Stimulated activated CD4-positive, alpha-beta T cell treated with anti-CD3 and anti-CD28 coated beads, Interleukin-1b, Interleukin-23, amount 100 ng/mL, for 1 hour (primary cell): ENCODE measurements around the gene CFDP1.
"Not testable (repeated sequence)": the region's sequence is repeated elsewhere in the genome, so short reads cannot be mapped to it uniquely, and the experiment has no call there.

Experiments
- DNase-seq, 2 donors: peaks; one replicate each; pipeline ENCODE4 v3.0.0-alpha.2; 2020; ENCODE audit warnings: low read depth in 2 of 2

CFDP1 gene

DNA sequence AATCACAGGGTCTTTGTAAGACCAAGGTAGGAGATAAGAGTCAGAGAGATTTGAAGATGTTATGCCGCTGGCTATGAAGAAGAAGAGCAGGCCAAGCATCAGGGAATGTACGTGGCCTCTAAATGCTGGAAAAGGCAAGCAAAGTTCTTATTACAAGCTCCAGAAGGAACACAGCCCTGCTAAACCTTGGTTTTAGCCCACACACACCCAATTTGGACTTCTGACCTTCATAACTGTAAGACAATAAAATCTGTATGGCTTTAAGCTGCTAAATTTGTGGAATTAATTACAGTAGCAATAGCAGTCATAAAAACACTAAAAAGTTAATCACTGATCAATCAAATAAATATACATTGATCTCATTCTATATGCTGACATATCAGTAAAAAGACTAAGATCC, 25.1 kb upstream of the CFDP1 start:
- DNase-seq = no peak

DNA sequence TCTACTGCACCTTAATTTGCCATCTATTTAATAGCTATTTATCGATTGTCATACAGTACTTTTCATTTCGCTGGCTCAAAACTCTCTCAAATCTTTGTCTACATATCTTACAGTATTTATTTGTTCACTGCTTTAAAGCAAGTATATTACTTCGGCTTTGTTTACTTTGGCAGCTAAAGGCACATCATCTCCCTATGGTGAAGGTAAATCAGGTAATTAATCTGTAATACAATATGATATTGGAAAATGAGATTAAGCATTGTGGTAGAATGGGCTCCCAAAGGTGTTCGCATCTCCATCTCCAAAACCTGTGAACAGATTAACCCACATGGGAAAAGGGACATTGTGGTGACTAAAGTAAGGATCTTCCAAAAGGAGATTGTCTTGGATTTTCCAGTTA, 24.7 kb upstream of the CFDP1 start:
- DNase-seq = no peak

DNA sequence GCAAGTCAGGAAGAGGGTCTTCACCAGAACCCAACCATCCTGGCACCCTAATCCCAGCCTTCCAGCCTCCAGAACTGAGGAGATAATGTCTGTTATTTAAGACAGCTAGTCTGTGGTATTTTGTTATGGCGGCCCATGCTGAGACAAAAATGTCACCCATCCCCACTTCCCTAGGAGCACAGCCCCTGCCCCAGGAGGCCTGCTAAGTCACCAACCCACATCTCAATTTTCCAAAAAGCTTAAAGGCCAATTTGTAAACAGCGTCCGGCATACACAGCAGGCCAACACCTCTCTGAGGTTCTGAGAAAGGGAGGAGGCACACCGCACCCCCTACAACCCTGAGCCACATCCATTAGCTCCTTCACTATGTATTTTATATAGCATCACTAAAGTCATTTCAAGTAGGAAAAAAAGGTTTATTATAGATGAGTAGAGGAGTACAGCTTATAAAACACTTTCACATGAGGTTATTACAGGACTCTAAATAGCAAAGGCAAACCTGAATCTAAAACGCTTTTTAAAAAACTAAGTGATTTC, 24.2 kb upstream of the CFDP1 start:
- no peak for DNase-seq

DNA sequence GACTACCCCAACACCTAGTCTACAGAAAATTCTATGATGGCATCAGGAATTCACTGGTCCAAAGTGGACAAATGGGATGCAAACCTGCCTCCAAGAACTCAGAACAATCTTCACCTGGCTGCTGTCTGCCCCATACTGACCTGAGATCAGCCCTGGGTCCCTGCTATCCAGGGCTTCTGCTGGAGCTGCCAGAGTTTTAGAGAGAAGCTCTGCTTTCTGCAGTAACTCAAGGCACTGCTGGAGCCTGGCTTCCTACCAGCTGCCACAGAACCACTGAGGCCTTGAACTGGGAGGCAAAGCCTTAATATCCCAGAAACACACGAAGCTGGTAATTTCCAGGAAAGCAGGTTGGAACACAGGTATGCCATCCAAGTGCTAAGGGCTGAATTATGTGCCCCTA, 23.7 kb upstream of the CFDP1 start:
- DNase-seq = no peak

DNA sequence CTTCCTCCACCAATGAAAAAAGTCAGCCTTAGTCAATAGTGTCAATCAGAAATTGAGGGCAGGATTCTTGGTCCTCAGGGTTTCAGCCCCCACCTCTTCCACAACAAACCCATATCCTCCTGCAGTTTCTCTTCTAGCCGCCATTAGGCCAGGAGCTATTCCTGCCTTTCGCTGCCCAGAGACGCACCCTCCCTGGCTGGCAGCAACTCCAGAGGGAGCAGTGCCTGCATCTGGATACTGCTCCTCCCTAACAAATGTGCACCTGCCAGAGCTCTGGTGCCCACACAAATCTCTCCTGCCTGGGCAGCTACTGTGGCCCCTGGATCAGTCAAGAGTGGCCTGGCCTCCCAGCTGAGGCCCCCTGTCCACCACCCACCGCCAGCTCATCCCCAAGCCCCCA, 23.2 kb upstream of the CFDP1 start:
- not testable (repeated sequence) for DNase-seq

DNA sequence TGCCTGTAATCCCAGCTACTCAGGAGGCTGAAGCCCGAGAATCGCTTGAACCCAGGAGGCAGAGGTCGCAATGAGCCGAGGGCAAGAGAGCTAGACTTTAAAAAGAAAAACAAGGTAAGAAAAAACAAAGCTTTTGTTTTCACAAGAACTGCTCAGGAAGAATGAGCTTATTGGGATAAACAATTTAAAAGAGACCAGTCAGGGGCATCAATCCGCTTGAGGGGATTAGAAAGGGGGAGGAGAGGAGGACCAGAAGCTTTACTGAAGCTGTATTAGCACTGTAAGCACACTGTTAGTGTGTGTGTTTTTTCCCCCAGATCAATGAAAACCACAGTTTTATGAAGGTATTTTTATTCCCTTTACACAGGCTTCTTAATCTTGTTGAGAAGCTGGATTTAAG, 22.4 kb upstream of the CFDP1 start:
- no peak for DNase-seq

DNA sequence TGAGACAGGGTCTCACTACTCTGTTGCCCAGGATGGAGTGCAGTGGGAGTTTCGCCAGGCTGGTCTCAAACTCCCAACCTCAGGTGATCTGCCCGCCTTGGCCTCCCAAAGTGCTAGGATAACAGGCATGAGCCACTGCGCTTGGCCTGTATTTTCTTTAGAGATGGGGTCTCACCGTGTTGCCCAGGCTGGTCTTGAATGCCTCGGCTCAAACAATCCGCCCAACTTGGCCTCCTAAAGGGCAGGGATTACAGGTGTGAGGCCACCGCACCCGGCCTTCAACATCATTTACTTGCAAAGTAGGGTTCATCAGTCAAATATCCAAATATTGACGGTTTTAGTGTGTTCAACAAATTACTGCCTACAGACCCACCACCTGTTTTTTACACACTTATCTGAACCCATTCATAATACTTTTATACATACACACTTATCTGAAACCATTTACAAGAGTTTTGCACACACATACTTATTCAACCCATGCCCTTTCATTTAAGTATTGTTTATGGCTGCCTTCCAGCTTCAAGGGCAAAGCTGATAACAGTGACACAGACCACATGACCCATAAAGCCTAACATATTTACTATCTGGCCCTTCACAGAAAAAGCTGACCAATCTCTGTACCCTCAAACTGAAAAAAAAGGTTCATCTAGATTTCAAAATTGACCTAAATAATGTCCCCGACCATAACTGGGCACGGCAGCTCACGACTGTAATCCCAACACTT, 19.3 kb upstream of the CFDP1 start:
- no peak for DNase-seq

DNA sequence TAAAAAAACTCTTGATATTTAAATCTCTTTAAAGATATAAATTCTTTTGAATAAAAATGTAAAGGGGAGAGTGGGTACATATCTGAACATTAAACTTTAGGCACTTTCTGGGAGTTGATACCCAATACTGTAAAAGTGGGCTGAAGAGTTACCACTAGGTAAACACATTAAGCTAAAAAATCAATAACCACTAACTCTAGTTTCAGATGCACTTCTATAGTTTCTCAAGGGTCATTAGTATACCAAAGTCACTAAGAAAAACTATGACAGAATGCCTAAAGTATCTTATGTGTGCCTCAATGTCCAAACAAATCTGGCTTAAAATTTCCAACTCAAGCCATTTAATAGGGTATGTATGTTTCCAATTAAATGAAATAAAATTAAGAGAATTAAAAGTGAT, 13.1 kb upstream of the CFDP1 start:
- no peak for DNase-seq

DNA sequence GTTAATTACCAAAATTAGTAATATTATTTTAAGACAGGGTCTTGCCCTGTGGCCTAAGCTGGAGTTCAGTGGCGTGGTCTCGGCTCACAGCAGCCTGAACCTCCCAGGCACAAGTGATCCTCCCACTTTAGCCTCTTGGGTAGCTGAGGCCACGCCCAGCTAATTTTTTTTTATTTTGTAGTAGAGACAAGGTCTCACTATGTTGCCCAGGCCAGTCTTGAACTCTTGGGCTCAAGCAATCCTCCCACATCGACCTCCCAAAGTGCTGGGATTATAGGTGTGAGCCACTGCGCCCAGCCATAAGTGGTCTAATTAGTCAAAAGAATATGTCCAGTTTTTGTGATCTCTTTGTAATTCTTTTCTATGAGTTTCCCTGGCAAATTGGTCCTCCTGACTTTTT, 12.0 kb upstream of the CFDP1 start:
- no peak for DNase-seq

DNA sequence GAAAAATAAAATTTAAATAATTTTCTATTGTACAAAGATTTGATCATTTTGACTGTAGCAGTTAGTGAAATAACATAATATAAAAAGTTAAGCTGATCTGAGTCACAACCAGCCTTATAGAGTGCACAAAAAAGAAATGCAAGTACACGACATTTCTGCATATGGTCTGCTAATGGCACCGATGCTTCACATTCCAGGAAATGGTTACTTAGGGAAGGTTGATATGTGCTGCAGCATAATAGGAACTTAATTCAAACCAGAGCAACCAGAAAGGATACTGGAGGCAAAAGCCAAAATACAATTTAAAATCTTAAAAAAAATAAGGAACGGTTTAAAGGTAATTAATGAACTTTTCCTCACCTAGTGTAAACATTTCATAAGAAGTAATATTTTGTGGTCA, 10.0 kb upstream of the CFDP1 start:
- DNase-seq = no peak

DNA sequence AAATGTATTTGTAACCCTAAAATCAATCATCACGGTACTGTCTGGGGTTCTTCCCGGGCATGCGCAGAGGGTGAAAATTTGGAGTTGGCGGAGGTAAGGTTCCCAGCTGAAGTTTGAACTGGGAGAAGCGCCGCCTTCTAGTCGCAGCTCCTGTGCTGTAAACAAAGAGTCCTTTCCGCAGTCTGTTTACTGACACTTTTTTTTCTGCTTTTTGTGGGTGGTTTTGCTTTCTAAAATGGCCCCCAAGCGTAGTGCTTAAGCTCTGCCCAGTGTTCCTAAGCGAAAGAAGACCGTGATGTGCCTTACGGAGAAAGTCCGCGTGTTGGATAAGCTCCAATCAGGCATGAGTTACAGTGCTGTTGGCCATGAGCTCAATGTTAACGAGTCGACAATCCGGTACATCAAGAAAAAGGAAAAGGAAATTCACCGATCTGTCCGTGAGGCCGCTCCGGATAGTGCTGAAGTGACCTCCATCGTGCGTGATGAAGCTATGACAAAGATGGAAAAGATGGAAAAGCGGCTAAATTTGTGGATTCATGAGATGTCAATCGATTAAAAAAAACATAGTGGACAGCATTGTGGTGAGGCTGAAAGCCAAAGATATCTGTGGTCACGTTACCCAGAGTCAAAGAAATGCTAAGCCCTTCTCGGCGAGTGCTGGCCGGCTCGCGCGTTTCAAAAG, 570 bp upstream of the CFDP1 start:
- peak in 1 of 2 donors; percentile 10 for DNase-seq

DNA sequence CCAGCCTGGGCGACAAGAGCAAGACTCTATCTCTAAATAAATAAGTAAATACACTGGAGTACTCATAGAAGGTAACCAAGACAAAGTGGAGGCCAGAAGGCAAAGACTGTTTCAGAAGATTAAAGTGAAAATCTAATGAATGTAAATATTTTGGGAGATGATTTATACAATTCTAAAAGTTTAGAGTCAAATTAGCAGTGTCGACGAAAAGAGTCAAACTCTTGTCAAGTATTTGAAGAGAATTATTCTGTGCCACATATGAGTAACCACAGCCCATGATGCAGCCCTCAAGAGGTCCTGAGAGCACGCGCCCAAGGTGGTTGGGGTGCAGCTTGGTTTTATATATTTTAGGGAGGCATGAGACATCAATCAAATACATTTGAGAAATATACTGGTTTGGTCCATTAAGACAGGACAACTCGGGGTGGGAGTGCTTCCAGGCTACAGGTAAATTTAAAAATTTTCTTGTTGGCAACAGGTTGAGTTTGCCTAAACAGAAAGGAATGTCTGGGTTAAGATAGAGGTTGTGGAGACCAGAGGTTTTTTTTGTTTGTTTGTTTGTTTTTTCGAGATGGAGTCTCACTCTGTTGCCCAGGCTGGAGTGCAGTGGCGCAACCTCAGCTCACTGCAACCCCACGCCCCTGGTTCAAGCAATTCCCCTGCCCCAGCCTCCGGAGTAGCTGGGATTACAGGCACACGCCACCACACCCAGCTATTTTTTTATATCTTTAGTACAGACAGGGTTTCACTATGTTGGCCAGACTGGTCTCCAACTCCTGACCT, 3.5 kb downstream of the CFDP1 start:
- DNase-seq = no peak

DNA sequence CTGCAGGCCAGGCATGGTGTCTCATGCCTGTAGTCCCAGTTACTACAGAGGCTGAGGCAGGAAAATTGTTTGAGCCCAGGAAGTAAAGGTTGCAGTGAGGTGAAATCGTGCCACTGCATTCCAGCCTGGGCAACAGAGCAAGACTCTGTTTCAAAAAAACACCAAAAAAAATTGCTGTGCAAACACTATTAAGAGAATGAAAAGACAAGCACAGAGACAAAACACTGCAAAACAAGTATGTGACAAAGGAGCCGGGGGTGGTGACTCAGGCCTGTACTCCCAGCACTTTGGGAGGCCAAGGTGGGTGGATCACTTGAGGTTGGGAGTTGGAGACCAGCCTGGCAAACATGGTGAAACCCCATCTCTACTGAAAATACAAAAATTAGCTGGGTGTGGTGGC, 6.8 kb downstream of the CFDP1 start:
- not testable (repeated sequence) for DNase-seq

DNA sequence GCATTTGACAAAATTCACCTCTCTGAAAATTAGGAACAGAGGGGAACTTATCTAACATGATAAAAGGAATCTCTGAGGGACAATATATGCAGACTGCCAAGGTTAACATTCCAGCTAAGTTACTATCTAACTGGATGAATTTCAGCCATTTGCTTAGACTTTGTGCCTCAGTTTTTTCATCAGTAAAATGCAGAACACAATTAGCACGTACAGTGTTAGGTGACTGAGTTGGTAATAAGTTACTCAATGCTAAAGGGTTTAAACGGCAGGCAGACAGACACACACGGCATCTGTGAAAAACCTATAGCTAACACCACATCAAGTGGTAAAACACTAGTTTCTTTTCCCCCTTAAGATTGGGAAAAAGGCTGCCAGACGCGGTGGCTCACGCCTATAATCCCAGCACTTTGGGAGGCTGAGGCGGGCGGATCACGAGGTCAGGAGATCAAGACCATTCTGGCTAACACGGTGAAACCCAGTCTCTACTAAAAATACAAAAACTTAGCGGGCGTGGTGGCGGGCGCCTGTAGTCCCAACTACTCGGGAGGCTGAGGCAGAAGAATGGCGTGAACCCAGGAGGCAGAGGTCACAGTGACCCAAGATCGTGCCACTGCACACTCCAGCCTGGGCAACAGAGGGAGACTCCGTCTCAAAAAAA, 9.1 kb downstream of the CFDP1 start:
- DNase-seq = not testable (repeated sequence)

DNA sequence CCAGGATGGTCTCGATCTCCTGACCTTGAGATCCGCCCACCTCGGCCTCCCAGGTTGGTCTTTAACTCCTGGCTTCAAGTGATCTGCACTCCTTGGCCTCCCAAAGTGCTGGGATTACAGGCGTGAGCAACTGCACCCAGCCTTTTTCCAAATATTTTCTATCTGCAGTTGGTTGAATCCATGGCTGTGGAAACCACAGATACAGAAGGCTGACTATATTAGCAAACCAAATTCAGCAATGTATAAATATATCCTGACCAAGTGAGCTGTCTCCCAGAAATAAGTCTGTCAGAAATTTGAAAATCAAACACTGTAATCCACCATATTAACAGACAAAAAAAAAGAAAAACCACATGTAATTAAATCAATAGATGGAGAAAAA, 9.6 kb downstream of the CFDP1 start:
- no peak for DNase-seq

DNA sequence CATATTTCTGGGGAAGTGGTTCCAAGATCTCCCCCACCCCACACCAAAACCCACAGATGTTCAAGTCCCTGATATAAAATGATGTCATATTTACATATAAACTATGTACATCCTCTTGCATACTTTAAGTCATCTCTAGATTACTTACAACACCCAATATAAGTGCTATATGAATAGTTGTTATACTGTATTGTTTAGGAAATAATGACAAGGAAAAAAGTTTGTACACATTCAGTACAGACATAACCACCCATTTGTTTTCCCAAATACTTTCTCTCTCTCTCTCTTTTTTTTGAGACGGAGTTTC, 11.5 kb downstream of the CFDP1 start:
- DNase-seq = no peak

DNA sequence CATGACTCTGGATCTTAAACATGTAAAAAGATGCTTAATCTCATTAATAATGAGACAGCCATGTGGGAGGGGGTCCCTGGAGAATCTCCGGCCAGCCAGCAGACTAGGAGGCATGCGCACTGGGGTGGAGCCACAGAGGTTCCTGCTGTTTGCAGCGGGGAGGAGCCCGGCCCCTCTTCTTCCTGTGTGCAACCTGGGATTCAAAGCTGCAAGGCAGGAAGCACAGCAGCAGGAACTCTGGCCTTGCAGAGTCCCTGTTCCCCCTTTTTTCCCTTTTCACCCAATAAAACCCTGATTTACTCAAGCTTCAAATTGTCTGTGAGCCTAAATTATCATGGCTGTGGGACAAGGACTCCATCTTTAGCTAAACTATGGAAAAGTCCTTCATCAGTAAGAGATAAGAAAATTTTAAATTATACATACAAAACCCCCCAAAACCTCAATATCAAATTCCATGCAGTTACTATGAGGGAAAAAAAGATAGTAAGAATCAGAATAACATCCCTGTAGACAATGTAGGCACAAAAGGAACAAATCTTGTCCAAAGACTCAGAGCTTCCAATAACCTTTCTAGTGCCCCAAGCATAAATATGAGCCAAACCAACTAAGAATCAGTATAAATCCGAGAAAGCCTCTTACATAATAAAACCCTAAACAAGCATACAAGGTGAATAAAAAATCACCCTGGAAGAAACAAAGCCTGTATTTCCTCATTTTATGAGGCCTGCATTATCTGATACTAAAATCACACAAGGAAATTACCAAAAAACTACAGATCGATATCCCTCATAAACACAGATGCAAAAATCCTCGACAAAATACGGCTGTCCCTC, 12.1 kb downstream of the CFDP1 start:
- DNase-seq = no peak

DNA sequence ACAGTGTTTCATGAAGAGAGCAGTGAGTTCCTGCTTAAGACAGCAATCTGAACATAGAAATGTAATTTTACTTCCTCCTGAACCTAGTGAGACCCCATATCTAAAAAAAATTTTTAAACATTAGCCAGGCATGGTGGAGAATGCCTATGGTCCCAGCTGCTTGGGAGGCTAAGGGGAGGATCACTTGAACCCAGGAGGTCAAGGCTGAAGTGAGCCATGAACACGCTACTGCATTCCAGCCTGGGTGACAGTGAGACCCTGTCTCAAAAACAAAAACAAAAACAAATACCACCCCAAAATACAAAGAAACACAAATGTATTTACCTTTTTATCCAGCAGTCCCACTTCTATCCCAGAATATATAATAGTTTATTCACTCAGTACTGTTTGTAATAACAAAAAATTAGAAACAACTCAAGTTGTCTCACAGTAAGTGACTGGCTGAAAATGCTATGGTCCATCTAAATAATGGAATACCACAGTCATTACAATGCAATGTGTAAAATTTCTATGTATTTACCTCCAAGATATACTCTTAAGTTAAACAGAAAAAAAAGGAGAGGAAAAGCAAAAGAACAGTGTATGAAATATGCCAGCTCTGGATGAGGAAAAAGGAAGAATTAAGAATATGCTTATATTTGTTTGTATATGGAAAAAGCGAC, 16.3 kb downstream of the CFDP1 start:
- no peak for DNase-seq

DNA sequence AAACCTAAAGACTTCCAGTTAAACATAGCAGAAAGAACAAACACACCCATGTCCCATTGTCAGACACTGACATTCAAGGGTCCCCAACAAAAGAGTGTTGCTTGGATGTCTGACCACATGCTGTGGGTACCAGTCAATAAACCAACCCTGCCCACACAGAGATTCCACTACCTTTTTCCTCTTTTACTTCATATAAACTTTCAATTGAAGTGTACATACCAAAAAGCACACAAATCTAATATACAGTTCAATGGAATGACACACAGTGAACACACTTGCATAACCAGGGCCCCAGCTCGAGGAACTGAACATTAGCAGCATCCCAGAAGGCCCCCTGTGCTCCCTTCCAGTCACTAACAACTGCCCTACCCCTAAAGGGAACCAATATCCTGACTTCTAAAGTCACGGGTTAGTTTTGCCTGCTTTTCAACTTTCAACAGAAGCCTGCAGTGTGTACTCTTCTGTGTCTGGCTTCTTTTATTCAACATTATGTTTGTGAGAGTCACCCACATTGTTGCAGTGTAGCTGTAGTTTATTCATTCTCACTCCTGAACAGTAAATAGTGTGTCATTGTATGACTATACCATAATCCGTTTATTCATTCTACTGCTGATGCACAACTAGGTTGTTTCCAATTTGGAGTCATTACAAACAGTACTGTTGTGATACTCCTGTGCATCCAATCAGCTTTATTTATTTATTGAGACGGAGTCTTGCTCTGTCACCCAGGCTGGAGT, 18.0 kb downstream of the CFDP1 start:
- DNase-seq = no peak

DNA sequence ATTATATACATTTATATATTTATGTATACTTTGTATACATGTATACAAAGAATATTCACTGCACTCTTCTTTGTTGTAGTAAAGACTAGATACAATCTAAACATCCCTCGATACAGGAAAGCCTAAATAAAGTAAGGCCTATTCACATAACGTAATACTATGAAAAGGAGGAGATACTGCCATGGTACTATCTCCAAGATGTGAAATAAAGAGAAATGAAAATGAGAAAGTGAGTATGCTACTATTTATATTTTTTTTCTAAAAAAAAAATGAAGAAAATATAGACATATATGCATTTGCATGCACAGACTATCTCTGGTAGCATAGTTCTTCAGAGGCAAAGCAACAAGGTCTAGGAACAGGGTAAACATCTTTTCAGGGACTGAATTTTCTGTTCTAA, 19.4 kb downstream of the CFDP1 start:
- DNase-seq = no peak
